Activated CD8-positive, alpha-beta memory T cell treated with anti-CD3 and anti-CD28 coated beads for 48 hours (primary cell): Measurements from ENCODE around the gene ST6GALNAC3.

Experiments used
- DNase-seq, 3 experiments: peaks; one replicate each; pipeline ENCODE4 v3.0.0-alpha.2; 2020; ENCODE audit warnings: low read depth in 2 of 3, low spot score in 2 of 3

The ST6GALNAC3 gene

DNA sequence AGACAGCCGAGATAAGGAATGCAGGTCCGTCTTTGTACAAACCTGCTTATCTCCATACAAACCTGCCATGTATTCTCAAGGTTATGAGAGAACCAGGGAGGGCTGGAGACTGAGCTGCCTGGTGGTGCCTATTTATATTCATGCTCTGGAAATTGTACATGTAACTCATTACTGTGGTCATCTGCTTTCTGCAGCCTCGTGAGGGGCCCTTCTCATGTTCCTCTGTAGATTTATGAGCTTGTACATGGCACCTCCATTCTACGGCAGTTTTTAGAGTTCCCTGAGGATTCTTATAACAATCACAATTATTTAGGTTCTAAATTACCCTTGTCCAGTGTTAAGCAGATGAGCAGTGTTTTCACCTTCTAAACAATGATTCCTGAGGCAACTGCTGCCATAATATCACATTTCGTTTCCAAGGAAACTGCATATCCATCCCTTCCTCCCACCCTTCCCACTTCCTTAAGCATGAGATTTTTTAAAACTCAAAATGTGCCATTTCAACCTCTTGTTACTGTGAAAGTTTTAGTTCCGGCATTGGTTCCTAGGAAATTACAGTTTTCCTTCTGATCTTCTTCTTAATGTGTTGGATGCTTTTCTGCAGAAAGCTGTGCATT, 112.1 kb downstream of the ST6GALNAC3 start:
- no peak for DNase-seq

DNA sequence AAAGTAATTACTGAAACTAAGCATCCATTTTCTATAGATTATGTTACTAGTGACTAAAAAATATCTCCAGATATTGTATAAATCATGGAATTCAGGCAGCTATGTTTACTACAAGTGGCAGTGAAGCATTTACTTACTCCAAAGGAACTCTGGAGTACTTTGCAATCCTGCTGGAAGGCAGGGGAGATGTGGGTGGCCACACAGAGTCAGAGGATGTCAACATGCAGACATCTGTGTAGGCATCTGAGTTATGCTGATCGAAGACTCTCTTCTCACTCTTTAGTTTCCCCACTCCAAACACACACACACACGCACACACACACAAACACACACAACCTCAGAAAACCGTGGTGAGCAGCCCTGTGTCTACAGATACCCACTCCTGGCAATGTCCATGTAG, 112.9 kb downstream of the ST6GALNAC3 start:
- no peak for DNase-seq

DNA sequence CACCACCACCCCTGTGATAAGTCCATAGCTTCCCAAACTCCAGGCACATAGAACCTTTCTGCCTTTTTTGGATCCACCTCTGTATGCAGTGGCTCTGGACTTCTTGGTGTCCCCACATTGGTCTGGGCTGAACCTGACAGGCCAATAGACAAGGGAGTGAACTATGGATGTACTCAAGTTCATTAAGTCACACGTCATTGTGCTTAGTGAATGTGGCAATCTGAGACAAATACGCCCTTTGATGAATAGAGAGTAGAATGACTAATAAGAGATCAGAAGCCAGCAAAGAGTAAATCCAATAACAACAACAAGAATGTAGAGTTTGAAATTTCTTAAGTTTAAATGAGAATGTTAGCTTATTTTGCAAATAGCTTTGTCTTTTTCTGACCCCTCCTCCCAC, 114.8 kb downstream of the ST6GALNAC3 start:
- DNase-seq = no peak

DNA sequence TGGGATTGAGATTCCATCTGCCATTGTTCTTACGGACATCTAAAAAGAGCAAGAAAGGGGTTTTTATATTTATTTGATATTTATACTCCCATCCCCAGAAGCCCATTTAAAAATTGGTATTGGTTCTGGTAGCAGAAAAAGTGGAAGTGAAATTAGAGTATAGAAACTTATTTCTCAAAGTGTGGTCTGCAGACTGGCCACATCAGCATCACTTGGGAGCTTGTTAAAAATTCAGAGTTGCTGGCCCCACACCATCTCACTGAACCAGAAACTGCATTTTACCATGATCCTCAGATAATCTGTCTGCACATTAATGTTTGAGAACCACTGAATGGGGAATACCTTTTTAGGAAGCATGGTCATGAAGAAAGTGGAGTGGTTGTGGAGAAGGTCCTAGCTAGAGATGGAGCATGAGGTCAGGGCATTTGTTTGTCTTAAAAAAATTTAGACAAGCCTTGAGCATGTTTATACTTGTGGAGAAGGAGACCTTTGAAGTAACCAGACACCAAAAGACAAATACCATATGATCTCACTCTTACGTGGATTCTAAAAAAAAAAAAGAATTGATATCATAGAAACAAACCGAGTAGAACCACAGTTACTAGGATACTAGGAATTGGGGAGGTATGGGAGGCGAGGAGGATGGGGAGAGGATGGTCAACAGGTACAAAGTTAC, 116.3 kb downstream of the ST6GALNAC3 start:
- no peak for DNase-seq

DNA sequence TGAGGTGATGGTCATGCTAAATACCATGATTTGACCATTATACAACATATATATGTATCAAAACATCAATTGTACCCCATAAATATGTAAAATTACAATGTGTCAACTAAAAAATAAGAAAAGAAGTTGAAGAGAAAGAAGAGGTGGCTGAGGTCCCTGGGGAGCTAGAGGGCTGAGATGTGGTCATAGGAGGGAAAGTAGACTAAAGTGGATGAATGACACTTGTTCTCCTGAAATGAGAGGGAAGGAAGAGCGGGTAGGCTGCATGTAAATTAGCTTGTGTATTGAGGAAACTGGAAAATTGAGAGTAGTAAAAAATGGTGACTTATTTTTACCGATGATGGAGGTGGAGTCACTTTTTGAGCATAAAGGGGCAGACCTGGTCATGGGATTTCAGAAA, 117.0 kb downstream of the ST6GALNAC3 start:
- DNase-seq = no peak

DNA sequence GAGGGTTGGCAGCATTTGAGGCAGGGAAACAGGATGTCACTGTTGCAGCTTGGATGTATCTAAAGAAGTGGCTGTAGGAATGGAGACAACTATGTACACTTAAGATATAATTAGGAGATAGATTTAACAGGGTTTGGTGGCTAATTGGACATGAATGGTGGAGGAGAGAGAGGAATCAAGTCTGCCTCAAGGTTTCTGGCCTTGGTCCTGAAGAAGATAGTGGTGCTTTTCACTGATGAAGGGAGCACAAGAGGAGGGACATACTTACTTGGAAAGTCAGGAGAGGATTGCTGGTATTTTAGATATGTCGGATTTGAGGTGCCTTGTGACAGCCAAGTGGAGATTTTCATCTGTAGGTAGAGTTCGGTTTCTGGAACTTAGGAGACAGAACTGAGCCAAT, 123.9 kb downstream of the ST6GALNAC3 start:
- no peak for DNase-seq

DNA sequence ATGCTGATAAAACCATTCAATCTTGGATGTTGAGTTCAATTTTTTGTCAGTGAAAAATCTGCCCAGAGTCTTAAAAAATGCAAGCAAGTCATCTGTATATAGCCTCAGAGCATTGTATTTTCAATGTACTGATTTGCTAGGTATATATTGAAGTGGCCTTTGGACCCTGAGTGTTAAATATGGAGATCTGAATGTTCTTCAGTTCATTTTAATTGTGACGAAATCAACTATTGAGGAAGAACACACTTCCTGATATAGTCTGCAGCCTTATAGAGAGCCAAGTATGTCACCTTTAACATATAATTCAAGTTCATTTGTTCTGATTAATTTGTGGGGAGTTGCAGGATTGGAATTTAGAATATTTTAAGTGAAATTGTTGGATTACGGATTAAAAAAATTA, 128.1 kb downstream of the ST6GALNAC3 start:
- DNase-seq = no peak

DNA sequence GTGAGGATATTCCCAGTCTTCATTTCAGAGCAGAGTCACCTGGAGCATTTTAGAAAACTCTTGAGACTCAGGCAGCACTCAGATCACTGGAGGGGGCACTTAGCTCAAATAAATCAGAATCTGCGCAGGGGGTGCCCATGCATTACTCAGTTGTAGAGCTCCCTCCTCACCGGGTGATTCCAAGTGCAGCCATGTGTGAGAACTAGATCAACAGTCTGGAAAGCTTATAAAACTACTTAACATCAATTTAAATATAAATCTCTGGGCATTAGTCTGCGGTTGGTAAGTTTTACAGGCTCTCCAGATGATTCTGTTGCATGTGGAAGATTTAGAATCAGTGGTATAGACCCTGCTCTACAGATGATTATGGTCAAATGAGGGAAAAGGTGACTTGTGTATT, 128.6 kb downstream of the ST6GALNAC3 start:
- DNase-seq = no peak

DNA sequence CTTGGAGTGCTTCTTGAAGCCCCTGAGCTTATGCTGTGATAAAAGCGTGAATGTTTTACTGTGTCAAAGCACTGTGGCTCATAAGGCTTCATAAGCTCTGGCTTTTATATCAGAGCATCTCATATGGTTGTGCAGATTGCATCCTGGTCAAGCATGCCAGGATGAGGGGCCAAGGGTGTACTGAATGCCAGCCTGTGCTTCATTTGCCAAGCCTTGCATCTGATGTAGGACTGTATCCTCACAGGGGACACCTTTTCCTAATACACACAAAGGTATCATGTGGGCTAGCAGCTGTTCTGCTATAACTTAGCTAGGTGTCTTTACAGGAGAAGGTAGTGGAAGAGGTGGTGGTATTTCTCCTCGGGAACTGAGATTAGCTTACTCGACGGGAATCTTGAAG, 134.7 kb downstream of the ST6GALNAC3 start:
- DNase-seq = no peak

DNA sequence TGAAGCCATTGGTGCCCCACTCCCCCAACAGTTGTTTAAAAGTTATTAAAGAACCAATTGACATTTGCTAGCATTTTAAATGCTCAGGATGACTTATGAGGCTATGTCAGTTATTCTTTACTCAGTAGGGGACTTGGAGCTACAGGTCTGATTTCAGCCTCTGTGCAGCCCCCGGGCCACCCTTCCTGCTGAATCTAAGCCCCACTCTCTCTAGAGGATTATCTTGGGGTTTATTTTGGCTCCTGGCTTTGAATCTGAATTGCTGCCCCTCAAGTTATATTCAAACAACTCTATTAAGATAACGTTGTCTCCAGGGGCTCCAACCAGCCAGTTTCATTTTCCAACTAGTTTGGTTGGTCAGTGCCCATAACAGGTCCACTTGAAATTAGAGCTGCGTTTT, 135.1 kb downstream of the ST6GALNAC3 start:
- no peak for DNase-seq

DNA sequence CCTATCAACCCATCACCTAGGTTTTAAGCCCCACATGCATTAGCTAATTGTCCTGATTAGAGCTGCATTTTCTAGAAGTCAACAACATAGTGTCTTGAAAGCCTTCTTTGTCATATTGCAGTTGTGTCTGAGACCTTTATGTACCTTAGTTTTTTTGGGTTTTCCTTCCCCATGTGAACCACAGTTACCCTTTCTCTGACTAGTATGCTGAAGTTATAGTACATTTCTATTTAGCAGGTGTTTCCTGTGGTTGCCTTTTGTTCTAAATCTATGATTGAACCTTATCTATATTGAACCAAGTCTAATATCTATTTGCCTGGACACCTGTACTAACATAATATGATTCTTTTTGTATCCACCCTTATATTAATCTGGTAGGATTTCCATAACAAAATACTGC, 135.6 kb downstream of the ST6GALNAC3 start:
- no peak for DNase-seq

DNA sequence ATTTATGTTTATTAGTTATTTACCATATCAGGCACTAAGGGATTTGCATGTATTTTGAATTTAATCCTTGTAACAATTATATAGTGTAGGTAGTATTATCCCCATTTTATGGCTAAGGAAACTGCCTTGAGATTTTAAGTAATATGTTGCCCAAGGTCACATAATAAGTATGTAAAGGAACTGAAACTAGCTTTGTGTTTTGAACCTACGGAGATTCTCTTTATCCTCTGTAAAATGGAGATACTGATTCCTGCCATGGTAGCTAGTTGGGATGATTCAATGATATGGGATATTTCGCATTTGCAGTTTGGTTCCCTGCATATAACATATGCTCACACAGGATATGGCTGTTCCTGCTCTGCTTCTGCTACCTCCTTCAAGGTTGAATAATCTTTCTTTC, 144.3 kb downstream of the ST6GALNAC3 start:
- DNase-seq = no peak

DNA sequence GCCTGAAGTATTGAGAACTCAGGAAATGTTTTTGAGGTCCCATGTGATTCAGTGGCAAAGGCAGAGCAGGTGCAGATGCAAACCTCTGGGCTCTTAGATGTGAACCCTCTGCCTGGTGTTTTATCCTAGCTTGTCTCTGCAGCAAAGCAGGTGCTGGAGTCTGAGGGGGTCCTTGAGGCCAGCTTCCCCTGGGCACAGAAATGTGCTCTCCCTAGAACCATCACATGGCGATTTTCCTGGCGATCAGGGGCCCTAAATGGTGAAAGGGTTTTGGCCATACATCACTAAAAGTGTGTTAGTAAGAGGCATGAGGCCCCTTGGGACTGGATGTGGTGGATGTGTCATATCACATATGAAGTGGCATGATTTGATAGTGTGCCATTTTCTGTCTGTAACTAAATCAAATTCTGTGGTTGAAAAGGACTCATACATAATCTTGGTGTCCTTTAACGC, 144.8 kb downstream of the ST6GALNAC3 start:
- no peak for DNase-seq

DNA sequence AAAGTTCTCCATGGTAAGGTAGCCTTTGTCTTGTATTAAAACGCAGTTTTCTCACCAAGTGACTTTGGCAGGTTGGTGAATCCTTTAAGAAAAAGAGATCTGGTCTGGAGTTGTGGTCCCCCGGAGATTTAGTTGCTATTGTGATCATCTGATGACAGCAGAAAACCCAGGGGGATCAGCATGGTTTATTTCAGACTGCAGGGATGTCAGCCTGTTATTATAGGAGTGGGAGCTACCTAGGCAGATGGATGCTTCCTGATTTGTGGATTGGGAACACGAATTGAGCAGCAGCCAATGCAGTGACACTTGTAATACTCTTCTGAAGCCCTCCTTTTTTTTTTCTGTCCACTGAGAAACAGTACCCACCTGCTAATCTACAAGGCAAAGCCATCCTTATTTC, 150.2 kb downstream of the ST6GALNAC3 start:
- no peak for DNase-seq

DNA sequence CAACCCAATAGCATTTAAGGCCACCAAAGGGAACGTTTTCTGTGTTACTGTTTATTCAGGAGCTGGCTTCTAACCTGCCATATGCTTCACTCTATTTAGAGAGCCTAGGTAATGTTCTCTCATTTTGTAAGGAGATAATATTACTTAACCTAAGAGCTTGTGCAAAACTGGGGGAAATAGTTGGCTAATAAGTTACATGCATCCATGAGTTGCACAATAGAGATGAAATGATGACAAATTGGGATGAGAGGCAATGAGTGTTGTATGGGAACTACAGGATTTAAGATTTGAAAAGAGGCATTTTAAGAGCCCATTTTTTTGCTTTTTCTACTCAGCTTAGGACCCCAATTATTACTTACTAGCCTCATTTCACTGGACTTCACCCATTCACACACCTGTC, 151.0 kb downstream of the ST6GALNAC3 start:
- DNase-seq = no peak

DNA sequence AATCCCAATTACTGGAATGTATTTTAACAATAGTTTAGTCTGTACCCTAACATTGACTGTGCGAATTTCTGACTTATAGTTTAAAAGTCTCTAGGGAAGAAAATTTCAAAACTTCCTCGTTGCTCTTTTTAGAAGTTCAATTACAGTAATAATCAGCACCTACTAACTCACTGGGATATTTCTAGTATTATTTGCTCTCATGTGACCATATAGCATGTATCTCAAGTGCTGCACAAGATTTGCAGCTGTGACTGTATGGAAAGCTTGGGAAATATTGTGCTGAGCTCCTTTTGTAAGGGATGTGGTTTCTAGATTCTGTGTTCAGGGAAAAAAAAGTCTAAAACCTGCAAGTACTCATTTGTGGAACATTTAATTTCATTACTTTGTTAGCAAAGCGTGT, 153.1 kb downstream of the ST6GALNAC3 start:
- no peak for DNase-seq

DNA sequence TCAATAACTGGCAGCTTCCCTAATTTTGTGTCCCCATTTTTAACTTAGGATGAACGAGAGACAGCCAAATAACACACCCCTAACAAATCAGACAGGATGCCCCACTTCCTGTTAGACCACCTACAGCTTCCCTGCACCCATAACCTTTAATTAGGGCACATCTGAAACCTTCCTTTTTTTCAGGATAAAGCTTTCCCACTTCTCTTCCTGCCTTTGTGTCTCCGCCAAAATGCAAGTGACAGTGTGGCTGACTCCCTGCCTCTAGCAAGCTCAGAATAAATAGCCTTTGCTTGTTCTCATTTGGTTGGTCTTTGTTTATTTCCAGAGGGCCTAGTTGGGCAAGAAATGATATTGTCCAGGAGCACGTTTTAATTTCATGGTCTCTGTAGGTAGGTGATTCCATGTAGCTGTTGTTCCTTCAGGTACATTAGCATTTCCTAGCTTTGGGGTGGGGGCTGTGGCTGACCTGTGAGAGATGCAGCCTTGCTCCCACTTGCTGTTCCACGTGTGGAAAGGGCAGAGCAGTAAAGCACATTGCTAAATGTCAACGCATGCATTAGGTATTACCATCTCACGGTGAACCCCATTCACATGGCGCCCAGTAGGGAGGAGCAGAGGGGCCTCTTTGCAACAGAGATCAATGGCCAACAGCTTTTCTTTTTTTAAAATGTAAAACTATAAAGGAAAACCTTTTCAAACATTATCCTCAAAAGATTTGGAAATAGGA, 154.9 kb downstream of the ST6GALNAC3 start:
- no peak for DNase-seq

DNA sequence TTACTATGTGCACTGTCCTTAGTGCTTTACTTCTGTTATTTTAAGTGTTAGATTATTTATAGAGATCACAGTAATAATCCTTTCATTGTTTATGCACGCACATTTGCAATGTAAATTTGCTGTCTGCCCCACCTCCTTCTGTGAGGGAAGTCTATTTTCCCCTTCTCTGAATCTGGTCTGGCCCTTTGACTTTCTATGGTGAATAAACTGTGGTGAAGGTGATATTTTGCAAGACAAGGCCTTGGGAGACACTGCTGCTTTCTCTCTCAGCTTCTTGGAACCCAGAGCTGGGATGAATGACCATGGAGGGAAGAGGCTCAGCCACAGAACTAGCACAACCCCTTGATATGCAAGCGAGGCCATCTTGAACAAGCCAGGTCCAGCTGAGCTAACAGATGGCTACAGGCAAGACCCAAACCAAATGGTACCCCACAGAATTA, 156.3 kb downstream of the ST6GALNAC3 start:
- DNase-seq = no peak

DNA sequence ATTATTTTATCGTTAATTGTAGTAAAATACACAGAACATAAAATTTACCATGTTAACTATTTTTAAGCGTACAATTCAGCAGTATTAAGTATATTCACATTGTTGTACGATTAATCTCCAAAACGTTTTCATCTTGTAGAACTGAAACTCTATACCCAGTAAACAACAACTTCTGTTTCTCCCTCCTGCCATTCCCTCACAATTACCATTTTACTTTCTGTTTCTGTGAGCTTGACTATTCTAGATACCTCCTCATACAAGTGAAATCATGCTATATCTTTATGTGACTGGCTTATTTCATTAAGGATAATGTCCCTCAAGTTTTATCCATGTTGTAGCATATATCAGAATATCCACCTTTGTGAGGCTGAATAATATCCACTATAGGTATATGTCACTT, 156.8 kb downstream of the ST6GALNAC3 start:
- no peak for DNase-seq

DNA sequence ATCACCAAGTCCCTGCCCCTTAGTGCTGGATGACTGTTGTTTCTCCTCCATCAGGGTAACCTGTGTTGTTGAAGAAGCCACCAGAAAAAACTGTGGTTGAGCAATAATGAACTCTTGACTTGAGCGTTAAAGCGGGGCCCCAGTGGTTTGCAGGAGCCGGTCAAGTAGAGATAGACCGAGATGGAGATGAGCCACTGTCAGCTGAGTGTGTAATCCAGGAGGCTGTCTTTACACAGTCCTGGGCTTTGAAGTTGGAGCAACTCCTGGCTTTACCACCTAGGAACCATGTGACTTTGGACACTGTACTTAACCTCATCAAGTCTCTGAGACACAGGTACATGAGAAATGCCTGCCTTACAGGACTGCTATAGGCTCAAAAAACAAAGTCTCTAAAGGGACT, 158.1 kb downstream of the ST6GALNAC3 start:
- no peak for DNase-seq

DNA sequence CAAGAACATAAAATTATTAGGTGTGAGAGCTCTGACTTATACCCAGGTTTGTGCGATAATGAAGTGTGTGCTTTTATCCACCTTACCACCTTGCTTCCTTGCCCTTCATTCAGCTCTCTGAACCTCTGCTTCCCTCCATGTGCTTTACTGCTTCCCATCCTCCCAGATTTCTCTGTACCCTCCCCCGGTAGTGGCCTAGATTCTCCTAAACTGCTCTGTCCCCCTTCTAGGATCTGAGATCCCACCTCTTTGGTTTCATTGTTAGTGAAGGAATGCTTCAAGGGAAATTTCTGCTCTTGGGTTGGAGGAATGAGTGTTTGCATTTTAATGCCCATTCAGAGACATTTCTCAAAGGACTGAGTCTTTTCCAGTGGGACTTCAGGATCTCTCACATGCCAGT, 159.5 kb downstream of the ST6GALNAC3 start:
- no peak for DNase-seq

DNA sequence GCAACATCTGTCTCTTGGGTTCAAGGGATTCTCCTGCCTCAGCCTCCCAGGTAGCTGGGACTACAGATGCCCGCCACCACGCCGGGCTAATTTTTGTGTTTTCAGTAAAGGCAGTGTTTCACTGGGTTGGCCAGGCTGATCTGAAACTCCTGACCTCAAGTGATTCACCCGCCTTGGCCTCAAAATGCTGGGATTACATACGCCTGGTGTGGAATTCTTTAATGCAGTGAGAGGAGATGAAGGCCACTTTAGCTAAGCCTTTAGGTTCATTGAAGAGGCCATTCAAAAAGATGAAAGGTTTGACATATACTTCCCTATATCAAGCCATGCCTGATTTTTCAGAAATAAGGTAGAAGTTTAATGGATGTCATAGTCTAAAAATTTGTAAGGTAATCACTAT, 162.7 kb downstream of the ST6GALNAC3 start:
- no peak for DNase-seq
